ENCODE results near the gene ZNF70.
A peak's percentile ranks its signal among the peaks of the same experiment; 100 is the strongest.

- TF ChIP-seq POLR2A (IDR thresholded peaks at IDR 0.05; ENCODE audit: low read length) = peak; percentile 30
- TF ChIP-seq GATA1 (IDR thresholded peaks at IDR 0.05; ENCODE audit: low read depth, low read length) = no peak
Observed at GRCh38 chr22:23751441-23751996, 607 bp upstream of the ZNF70 start.

All from erythroblast (primary cell).